Prostate gland (tissue), 2 donors: ENCODE data around the gene CREG1. TPM values are rescaled to one million over a fixed set of nuclear protein-coding genes. Genes with fewer than 3 reads are reported as not detected.
"Not testable (repeated sequence)": the region's sequence is repeated elsewhere in the genome, so short reads cannot be mapped to it uniquely, and the experiment has no call there.

Experiments used
- DNase-seq: peaks from one replicate; pipeline ENCODE4 v3.0.0-alpha.2; 2019; ENCODE audit warnings: low spot score
- H3K27ac ChIP-seq, 2 donors: fragments of 200-600 bp; sonication (generic); 2 replicates each; pipeline ENCODE4 v1.5.1; 2017 to 2019
- H3K27me3 ChIP-seq: fragments of 200-600 bp; sonication (generic); replicated peaks from 2 replicates; pipeline ENCODE4 v1.5.1; 2019; ENCODE audit not compliant: insufficient read depth
- H3K36me3 ChIP-seq, 2 donors: fragments of 200-600 bp; sonication (generic); 1 replicate in 1 of 2; 2 replicates in 1 of 2; pipeline versions ENCODE4 v1.5.1 to v1.8.1; 2017 to 2019
- H3K4me1 ChIP-seq: fragments of 200-600 bp; sonication (generic); replicated peaks from 2 replicates; pipeline ENCODE4 v1.5.1; 2019
- H3K4me3 ChIP-seq, 2 donors: fragments of 200-600 bp; sonication (generic); 2 replicates each; pipeline ENCODE4 v1.5.1; 2017 to 2019
- H3K9me3 ChIP-seq: fragments of 200-600 bp; sonication (generic); 2 replicates; pipeline ENCODE4 v1.5.1; 2017
- POLR2A ChIP-seq: fragments of 450-650 bp; IDR thresholded peaks from one replicate; pipeline ENCODE4 v1.6.1; 2016; ENCODE audit warnings: antibody characterized with exemption, mild to moderate bottlenecking
- POLR2AphosphoS5 ChIP-seq: sonication (generic); formaldehyde crosslinking; IDR thresholded peaks from one replicate; pipeline ENCODE4 v1.6.1; 2017; ENCODE audit warnings: antibody characterized with exemption
- WGBS: methylation state at CpG from one replicate; pipeline ENCODE4 v1.1.5; 2018; 5-methylcytosine and 5-hydroxymethylcytosine counted together
- intact Hi-C: fragments of 100-400 bp; cut with DNase I; formaldehyde crosslinking; loops from one replicate; pipeline ENCODE4 v1.14.2; 2022
- total RNA-seq, 2 donors: library from RNA; depleted of rRNA; stranded (reverse); fragments of >200 nt; gene quantifications; one replicate each; pipeline ENCODE4 v1.1.0, GENCODE V29; 2016
- TF ChIP-seq, protein P1 (sequence below), 4 experiments: fragments of 200-600 bp in 2 of 4; fragments of 450-650 bp in 2 of 4; sonication (generic) in 2 of 4; IDR thresholded peaks; 1 replicate in 3 of 4; 2 replicates in 1 of 4; pipeline ENCODE4 v1.5.1; 2016 to 2019; ENCODE audit warnings: antibody characterized with exemption in 4 of 4, mild to moderate bottlenecking in 2 of 4, moderate library complexity in 2 of 4

The CREG1 gene
- total RNA-seq, 2 donors from 2014 or later = 132 to 204 TPM

DNA sequence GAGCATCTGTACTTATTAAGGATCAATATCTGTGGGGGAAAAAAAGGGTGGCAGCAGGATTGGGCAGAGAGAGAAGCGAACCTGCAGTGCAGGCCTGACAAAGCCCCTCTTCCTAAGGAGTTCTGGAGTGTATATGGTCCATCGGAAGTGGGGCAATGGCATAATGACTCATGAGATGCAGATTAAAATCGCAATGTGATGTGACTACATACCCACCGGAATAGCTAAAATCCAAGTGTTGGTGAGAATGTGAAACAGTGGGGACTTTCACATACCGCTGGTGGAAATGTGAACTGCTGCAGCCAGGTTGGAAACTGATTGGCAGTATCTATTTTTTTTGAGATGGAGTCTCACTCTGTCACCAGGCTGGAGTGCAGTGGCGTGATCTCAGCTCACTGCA lies 8.2 kb upstream of the CREG1 start:
- intact Hi-C loops = no loop called here
- no peak for DNase-seq
- H3K4me1 ChIP-seq = no peaks in the 10 kb centered on the region
- H3K4me3 ChIP-seq = no peak overlapping the region
- WGBS = 98% methylated on average over 6 of the region's 6 CpGs
- no peak overlapping the region for H3K27ac ChIP-seq
- no peaks in the 10 kb centered on the region for H3K36me3 ChIP-seq
- H3K9me3 ChIP-seq = no peaks in the 10 kb centered on the region
- TF ChIP-seq, protein P1, sequence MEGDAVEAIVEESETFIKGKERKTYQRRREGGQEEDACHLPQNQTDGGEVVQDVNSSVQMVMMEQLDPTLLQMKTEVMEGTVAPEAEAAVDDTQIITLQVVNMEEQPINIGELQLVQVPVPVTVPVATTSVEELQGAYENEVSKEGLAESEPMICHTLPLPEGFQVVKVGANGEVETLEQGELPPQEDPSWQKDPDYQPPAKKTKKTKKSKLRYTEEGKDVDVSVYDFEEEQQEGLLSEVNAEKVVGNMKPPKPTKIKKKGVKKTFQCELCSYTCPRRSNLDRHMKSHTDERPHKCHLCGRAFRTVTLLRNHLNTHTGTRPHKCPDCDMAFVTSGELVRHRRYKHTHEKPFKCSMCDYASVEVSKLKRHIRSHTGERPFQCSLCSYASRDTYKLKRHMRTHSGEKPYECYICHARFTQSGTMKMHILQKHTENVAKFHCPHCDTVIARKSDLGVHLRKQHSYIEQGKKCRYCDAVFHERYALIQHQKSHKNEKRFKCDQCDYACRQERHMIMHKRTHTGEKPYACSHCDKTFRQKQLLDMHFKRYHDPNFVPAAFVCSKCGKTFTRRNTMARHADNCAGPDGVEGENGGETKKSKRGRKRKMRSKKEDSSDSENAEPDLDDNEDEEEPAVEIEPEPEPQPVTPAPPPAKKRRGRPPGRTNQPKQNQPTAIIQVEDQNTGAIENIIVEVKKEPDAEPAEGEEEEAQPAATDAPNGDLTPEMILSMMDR (IDR thresholded peaks at IDR 0.05) = no peak
- no peaks in the 10 kb centered on the region for H3K27me3 ChIP-seq

- no peaks in the 10 kb centered on the region for H3K27me3 ChIP-seq
- no peaks in the 10 kb centered on the region for H3K9me3 ChIP-seq
- no peak overlapping the region for H3K4me3 ChIP-seq
- DNase-seq = peak; percentile 75
- intact Hi-C loops = loop anchor here (10.0 kb wide), 1 partner anchor 249 kb away; no protein-coding TSS in a partner anchor
- no peaks in the 10 kb centered on the region for H3K4me1 ChIP-seq
- no peak overlapping the region for H3K27ac ChIP-seq
- WGBS = 17% methylated on average over 5 of the region's 5 CpGs
- TF ChIP-seq, protein P1 (IDR thresholded peaks at IDR 0.05) = peak; percentile 78 to 88 (median 83)
- TF ChIP-seq POLR2AphosphoS5 (peak; percentile 63), POLR2A (no peak)
- no peaks in the 10 kb centered on the region for H3K36me3 ChIP-seq
These were observed 2.6 kb upstream of the CREG1 start for GRCh38 chr1:167555971-167556714.

DNA sequence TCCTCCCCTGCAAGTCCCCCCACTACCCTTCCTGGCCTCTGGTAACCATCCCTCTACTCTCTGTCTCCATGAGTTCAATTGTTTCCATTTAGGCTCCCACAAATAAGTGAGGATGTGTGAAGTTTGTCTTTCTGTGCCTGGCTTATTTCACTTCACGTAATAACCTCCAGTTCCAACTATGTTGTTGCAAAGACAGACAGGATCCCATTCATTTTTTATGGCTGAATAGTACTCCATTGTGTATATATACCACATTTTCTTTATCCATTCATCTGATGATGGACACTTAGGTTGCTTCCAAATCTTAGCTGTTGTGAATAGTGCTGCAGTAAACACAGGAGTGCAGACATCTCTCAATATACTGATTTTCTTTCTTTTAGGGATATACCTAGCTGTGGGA lies 1.5 kb upstream of the CREG1 start:
- not testable (repeated sequence) for H3K36me3 ChIP-seq, H3K9me3 ChIP-seq, H3K4me1 ChIP-seq, DNase-seq, H3K27ac ChIP-seq, H3K4me3 ChIP-seq, H3K27me3 ChIP-seq
- WGBS = 100% methylated on average over 1 of the region's 1 CpG
- intact Hi-C loops = loop anchor here (10.0 kb wide), 1 partner anchor 250 kb away; no protein-coding TSS in a partner anchor

- H3K36me3 ChIP-seq = no peaks in the 10 kb centered on the region
- intact Hi-C loops = loop anchor here (5.0 to 10.0 kb wide), 2 partner anchors 251 to 487 kb away; no protein-coding TSS in a partner anchor
- no peak for DNase-seq
- 10% methylated on average over 15 of the region's 15 CpGs for WGBS
- peak overlapping the region; percentile 82 to 89 for H3K27ac ChIP-seq
- TF ChIP-seq POLR2AphosphoS5 (no peak), POLR2A (no peak)
- TF ChIP-seq, protein P1 (IDR thresholded peaks at IDR 0.05) = no peak
- no peaks in the 10 kb centered on the region for H3K27me3 ChIP-seq
- peak overlapping the region; percentile 83 to 86 for H3K4me3 ChIP-seq
- H3K4me1 ChIP-seq = no peaks in the 10 kb centered on the region
- no peaks in the 10 kb centered on the region for H3K9me3 ChIP-seq
These were observed 642 bp upstream of the CREG1 start for GRCh38 chr1:167554028-167554779.

- no peaks in the 10 kb centered on the region for H3K4me1 ChIP-seq
- H3K27ac ChIP-seq = no peak overlapping the region
- intact Hi-C loops = loop anchor here (5.0 to 10.0 kb wide), 2 partner anchors 253 to 484 kb away; no protein-coding TSS in a partner anchor
- TF ChIP-seq POLR2AphosphoS5 (no peak), POLR2A (no peak)
- TF ChIP-seq, protein P1 (IDR thresholded peaks at IDR 0.05) = no peak
- WGBS = 97% methylated on average over 1 of the region's 1 CpG
- no peak overlapping the region for H3K4me3 ChIP-seq
- no peaks in the 10 kb centered on the region for H3K36me3 ChIP-seq
- H3K27me3 ChIP-seq = no peaks in the 10 kb centered on the region
- H3K9me3 ChIP-seq = no peaks in the 10 kb centered on the region
- DNase-seq = no peak
These were observed 2.2 kb downstream of the CREG1 start for GRCh38 chr1:167551362-167551761.
